Erythroblast (primary cell): Measurements from ENCODE around the gene MCOLN3.

Experiments used
- GATA1 ChIP-seq: IDR thresholded peaks from 2 replicates; pipeline ENCODE4 v1.6.1; 2011; ENCODE audit warnings: low read depth, mild to moderate bottlenecking, control low read depth, low read length, moderate library complexity
- POLR2A ChIP-seq: IDR thresholded peaks from 2 replicates; pipeline ENCODE4 v1.6.1; 2011; ENCODE audit warnings: mild to moderate bottlenecking, low read length

GRCh38 chr1:85059563-85059962 lies 11.3 kb upstream of the MCOLN3 start:
- TF ChIP-seq POLR2A (no peak), GATA1 (no peak)
